ENCODE data around the gene SLC16A5. TPM values are rescaled to one million over a fixed set of nuclear protein-coding genes. Genes with fewer than 3 reads are reported as not detected.

The SLC16A5 gene
- total RNA-seq, 1 donor from 2014 or later, result 50.9 TPM

DNA sequence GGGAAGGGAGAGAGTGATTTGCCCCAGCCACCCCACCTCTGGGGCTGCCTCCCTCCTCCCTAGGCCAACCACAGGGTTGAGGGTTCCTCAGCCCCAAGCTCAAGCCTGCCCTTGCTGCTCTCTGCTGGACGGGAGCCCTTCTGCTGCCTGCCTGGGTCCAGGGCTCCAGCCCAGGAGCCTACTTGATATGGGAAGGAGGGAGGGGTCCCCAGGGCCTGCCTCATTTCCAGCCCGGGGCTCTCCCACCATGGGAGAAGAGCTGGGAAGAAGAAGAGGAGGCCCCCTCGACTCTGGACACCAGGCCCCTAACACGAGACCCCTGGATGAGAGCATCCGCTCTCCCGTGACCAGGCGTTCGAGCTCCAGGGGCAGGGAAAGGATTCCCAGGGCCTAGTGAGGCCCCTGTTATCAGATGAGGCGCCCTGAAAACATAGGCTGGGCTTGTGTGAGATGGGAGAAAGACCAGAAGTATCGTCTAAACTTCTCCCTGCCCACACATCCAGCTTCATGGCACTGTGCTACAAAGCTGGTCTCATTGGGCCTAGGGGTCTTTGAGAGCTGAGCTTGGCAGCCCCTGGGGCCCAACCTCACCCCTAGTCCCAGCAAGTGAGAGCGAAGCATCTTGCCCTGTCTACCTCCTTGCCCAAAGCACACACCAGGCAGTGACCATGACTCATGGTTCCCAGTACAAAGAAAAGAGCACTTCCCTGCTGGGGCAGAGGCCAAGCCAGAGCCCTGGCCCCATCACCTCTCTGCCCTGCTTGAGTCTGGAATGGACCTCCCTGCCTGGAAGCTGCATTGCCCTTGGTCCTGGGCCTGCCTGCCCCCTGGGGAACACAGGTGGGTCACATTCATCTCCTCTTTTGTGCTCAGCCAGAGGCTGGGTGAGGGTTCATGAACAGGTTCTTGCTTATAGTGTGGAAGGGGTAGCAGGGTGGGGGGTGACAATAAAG, 987 bp downstream of the SLC16A5 start:
- Mint-ChIP-seq H3K27me3 (ENCODE audit: unreplicated experiment) (peaks cover 24% of the 10 kb centered on the region), H3K27ac (ENCODE audit: unreplicated experiment) (peak overlapping the region; percentile 86), H3K9me3 (ENCODE audit: unreplicated experiment) (no peaks in the 10 kb centered on the region), H3K4me1 (ENCODE audit: unreplicated experiment) (peaks cover 61% of the 10 kb centered on the region), H3K4me3 (ENCODE audit: unreplicated experiment) (peak overlapping the region; percentile 87), H3K36me3 (ENCODE audit: low read depth, unreplicated experiment) (peaks cover 14% of the 10 kb centered on the region)
- TF ChIP-seq, protein P1, sequence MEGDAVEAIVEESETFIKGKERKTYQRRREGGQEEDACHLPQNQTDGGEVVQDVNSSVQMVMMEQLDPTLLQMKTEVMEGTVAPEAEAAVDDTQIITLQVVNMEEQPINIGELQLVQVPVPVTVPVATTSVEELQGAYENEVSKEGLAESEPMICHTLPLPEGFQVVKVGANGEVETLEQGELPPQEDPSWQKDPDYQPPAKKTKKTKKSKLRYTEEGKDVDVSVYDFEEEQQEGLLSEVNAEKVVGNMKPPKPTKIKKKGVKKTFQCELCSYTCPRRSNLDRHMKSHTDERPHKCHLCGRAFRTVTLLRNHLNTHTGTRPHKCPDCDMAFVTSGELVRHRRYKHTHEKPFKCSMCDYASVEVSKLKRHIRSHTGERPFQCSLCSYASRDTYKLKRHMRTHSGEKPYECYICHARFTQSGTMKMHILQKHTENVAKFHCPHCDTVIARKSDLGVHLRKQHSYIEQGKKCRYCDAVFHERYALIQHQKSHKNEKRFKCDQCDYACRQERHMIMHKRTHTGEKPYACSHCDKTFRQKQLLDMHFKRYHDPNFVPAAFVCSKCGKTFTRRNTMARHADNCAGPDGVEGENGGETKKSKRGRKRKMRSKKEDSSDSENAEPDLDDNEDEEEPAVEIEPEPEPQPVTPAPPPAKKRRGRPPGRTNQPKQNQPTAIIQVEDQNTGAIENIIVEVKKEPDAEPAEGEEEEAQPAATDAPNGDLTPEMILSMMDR (IDR thresholded peaks at IDR 0.05; ENCODE audit: unreplicated experiment), result no peak
- DNase-seq (ENCODE audit: low spot score), result no peak

DNA sequence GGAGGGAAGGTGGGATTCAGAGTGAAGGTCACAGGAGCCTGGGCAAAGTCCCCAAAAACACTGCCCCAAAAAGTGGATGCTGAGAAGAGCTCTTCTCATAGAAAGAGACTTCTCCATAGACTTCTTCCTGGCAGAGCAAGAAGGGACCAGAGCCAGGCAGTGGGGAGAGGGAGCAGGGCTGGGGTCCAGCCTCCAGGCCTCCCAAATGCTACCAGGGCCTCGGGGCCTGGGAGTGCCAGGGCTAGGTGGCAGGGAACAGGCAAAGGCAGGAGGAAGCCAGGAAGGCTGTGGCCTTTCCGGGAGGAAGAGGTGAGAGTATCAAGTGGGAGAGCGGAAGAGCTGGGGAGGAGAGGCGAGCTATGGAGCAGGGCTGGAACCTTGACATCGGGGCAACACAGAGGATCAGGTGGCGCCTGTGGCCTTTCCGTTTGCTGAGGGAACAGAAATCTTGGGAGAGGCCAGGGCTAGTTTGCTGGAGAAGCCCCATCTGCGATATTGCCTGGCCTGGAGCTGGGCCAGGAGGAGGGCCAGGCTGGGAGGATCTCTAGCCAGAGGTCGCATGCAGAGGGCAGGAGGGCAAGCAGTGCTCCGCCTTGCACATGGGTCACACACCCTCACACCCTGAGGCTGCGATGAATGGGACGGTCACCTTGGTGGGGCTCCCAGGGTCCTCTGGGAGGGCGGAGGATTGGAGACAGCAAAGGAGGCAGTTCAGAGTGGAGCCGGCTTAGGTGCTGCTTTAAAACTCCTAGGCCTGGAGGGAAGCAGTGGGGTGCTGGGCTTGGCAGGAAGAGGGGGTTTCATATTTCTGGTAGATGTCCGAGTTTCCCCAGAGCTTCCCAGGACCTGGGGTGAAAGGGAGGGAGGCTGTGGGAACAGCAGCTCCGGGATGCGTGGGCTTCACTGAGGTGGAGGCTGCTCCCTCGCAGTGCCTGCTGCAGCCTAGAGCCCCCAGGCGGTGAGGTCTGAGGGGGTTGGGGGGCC, 3.4 kb downstream of the SLC16A5 start:
- Mint-ChIP-seq H3K36me3 (ENCODE audit: low read depth, unreplicated experiment) (peaks cover 14% of the 10 kb centered on the region), H3K9me3 (ENCODE audit: unreplicated experiment) (no peaks in the 10 kb centered on the region), H3K27me3 (ENCODE audit: unreplicated experiment) (peaks cover 26% of the 10 kb centered on the region), H3K4me3 (ENCODE audit: unreplicated experiment) (peak overlapping the region; percentile 72), H3K4me1 (ENCODE audit: unreplicated experiment) (peaks cover 53% of the 10 kb centered on the region), H3K27ac (ENCODE audit: unreplicated experiment) (peak overlapping the region; percentile 44)
- peak; percentile 22 for DNase-seq (ENCODE audit: low spot score)
- TF ChIP-seq, protein P1 (IDR thresholded peaks at IDR 0.05; ENCODE audit: unreplicated experiment), result no peak

DNA sequence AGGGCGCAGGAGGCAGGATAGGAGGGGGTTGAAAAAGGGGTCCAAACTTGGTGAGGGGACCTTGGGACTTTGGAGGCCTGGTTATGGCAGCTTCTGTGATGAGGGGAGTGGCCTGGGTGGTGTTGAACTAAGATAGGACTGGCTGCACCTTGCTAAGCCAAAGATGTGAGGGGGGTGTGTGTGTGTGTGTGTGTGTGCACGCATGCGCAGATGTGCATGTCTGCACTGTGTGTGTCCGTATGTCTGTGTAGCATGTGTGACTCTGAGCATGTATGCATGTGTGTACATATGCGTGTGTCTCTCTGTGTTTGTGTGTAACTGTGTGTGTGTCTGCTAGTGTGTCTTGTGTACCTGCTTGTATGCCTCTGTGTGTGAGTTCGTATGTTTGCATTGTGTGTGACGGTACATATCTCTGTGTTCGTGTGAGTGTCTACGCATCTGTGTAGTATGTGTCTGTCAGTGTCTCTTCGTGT, 4.1 kb downstream of the SLC16A5 start:
- Mint-ChIP-seq H3K27ac (ENCODE audit: unreplicated experiment) (peak overlapping the region; percentile 44), H3K27me3 (ENCODE audit: unreplicated experiment) (peaks cover 25% of the 10 kb centered on the region), H3K4me1 (ENCODE audit: unreplicated experiment) (peaks cover 48% of the 10 kb centered on the region), H3K9me3 (ENCODE audit: unreplicated experiment) (no peaks in the 10 kb centered on the region), H3K36me3 (ENCODE audit: low read depth, unreplicated experiment) (peaks cover 14% of the 10 kb centered on the region), H3K4me3 (ENCODE audit: unreplicated experiment) (peak overlapping the region; percentile 72)
- TF ChIP-seq, protein P1 (IDR thresholded peaks at IDR 0.05; ENCODE audit: unreplicated experiment), result no peak
- no peak for DNase-seq (ENCODE audit: low spot score)

DNA sequence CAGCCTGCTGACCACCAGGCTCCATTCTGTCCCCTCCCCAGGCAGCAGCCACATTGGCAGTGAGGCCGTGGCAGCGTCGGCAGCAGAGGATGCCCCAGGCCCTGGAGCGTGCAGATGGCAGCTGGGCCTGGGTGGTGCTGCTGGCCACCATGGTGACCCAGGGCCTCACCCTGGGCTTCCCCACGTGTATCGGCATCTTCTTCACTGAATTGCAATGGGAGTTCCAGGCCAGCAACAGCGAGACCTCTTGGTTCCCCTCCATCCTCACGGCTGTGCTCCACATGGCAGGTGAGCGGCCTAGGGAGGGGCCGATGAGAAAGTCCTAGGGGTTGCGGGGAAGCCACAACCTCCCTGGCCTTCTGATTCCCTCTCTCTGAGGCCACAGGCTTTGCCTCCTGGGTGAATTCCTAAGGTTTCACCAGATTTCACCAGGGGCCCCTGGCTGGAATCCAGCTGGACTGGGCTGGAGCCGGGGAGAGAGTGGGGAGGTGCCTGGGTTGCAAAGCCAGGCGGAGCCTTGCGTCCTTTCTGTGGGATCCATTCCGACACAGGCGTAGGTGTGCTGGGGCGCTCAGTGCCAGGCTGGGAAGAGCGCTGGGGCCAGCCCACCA, 5.9 kb downstream of the SLC16A5 start:
- Mint-ChIP-seq H3K4me3 (ENCODE audit: unreplicated experiment) (no peak overlapping the region), H3K4me1 (ENCODE audit: unreplicated experiment) (peaks cover 53% of the 10 kb centered on the region), H3K36me3 (ENCODE audit: low read depth, unreplicated experiment) (peaks cover 20% of the 10 kb centered on the region), H3K27ac (ENCODE audit: unreplicated experiment) (no peak overlapping the region), H3K9me3 (ENCODE audit: unreplicated experiment) (no peaks in the 10 kb centered on the region), H3K27me3 (ENCODE audit: unreplicated experiment) (peaks cover 24% of the 10 kb centered on the region)
- DNase-seq (ENCODE audit: low spot score), result no peak
- TF ChIP-seq, protein P1 (IDR thresholded peaks at IDR 0.05; ENCODE audit: unreplicated experiment), result no peak

Measured in endothelial cell (in vitro differentiated cells).